Epidermal melanocyte (primary cell): ENCODE data around the gene NTF3.
"Not testable (repeated sequence)": the region's sequence is repeated elsewhere in the genome, so short reads cannot be mapped to it uniquely, and the experiment has no call there.

Source experiments
- DNase-seq: peaks from one replicate; pipeline ENCODE4 v3.0.0; 2011; ENCODE audit warnings: low spot score; ENCODE audit not compliant: insufficient read length

NTF3 gene

DNA sequence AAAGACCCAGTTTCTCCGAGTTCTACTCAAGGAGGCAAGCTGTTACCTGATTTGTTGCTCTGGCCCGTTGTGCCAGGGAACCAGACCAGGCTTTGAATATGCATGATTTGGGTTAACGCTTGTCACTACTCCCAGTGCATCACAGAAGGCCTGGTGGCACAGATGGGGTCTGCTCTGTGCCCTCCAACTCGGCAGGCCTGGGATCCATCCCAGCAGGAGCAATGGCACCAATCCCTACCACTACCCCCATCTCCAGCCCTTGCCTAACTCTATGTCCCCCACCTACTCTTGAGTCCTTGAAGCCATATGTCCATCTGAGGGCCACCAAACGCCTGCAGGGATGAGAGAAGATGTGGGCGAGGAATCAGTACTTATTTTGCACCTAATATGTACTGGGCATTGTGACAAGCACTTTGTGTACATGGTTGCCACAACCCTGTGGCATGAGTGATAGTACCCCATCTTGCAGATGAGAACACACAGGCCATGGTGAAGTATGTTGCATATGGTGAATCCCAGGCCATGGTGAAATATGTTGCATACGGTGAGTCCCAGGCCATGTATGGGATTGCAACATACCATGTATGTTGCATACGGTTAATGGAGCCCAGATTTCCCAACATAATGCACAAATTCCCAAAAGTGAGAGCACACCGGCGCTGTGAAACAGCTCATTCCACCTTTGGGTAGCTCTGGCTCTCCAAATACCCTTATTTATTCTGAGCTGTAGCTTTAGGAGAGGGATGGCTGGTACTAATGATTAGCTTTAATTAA lies 102.7 kb downstream of the NTF3 start:
- DNase-seq = no peak

DNA sequence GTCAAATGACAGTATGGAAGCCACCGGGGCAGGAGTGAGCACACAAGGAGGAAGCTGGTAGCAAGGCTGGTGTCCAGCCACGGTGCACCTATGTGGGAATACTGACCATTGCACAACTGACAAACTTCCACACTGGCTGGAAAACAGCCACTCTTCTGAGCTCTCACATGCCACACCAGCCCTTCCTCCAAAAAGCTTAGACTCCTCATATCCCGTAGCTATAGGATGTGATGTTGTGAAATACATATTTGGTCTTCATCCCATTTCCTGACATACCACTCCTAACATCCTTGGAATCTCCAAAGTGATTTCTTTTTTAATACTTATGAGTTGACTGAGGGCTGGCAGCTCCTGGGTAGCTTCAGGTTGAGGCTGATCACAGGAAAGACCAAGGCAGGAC lies 103.6 kb downstream of the NTF3 start:
- DNase-seq = no peak

DNA sequence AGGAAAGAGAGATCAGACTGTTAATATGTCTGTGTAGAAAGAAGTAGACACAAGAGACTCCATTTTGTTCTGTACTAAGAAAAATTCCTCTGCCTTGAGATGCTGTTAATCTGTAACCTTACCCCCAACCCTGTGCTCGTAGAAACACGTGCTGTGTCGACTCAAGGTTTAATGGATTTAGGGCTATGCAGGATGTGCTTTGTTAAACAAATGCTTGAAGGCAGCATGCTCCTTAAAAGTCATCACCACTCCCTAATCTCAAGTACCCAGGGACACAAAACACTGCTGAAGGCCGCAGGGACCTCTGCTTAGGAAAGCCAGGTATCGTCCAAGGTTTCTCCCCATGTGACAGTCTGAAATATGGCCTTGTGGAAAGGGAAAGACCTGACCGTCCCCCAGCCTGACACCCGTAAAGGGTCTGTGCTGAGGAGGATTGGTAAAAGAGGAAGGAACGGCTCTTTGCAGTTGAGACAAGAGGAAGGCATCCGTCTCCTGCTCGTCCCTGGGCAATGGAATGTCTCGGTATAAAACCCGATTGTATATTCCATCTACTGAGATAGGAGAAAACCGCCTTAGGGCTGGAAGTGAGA lies 105.2 kb downstream of the NTF3 start:
- DNase-seq = not testable (repeated sequence)

DNA sequence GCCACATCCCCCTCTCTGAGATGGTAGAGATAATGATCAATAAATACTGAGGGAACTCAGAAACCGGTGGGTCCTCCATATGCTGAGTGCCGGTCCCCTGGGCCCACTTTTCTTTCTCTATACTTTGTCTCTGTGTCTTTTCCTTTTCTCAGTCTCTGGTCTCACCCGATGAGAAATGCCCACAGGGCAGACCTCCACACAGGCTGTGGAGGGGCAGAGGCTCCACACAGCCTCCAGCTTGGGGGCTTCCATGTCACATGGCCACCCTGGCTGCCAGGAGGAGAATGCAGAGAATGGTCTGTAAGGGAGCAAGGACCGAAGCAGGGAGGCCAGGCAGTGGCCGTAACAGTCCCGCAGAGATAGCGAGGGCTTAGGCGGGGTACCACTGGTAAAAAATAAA lies 105.9 kb downstream of the NTF3 start:
- DNase-seq = no peak
